ENCODE results near the gene THSD4.

Gene THSD4

GRCh38 chr15:71612869-71613268 is 497.6 kb downstream of the THSD4 start:
- no peak for TF ChIP-seq CTCF (IDR thresholded peaks at IDR 0.05; ENCODE audit: extremely low read depth, missing control alignments)
- DNase-seq (ENCODE audit: low spot score): no peak

- DNase-seq (ENCODE audit: low spot score): no peak
- TF ChIP-seq CTCF (IDR thresholded peaks at IDR 0.05; ENCODE audit: extremely low read depth, missing control alignments): no peak
Observed at GRCh38 chr15:71623111-71623510, 507.8 kb downstream of the THSD4 start.

- DNase-seq (ENCODE audit: low spot score): no peak
- no peak for TF ChIP-seq CTCF (IDR thresholded peaks at IDR 0.05; ENCODE audit: extremely low read depth, missing control alignments)
Observed at GRCh38 chr15:71626596-71627088, 511.4 kb downstream of the THSD4 start.

GRCh38 chr15:71627188-71627587 is 511.9 kb downstream of the THSD4 start:
- no peak for TF ChIP-seq CTCF (IDR thresholded peaks at IDR 0.05; ENCODE audit: extremely low read depth, missing control alignments)
- DNase-seq (ENCODE audit: low spot score): no peak

- no peak for TF ChIP-seq CTCF (IDR thresholded peaks at IDR 0.05; ENCODE audit: extremely low read depth, missing control alignments)
- no peak for DNase-seq (ENCODE audit: low spot score)
Observed at GRCh38 chr15:71627604-71628003, 512.3 kb downstream of the THSD4 start.

- DNase-seq (ENCODE audit: low spot score): no peak
- TF ChIP-seq CTCF (IDR thresholded peaks at IDR 0.05; ENCODE audit: extremely low read depth, missing control alignments): no peak
Observed at GRCh38 chr15:71628988-71629770, 513.9 kb downstream of the THSD4 start.

- TF ChIP-seq CTCF (IDR thresholded peaks at IDR 0.05; ENCODE audit: extremely low read depth, missing control alignments): no peak
- DNase-seq (ENCODE audit: low spot score): no peak
Observed at GRCh38 chr15:71629781-71630474, 514.7 kb downstream of the THSD4 start.

All from GM20000 (cell line).